Fibroblast of upper back skin (primary cell): Measurements from ENCODE around the gene DNAL1.
A peak's percentile ranks its signal among the peaks of the same experiment; 100 is the strongest.

Experiments
- DNase-seq: peaks from one replicate; pipeline ENCODE4 v3.0.0-alpha.2; 2013

Gene DNAL1

DNA sequence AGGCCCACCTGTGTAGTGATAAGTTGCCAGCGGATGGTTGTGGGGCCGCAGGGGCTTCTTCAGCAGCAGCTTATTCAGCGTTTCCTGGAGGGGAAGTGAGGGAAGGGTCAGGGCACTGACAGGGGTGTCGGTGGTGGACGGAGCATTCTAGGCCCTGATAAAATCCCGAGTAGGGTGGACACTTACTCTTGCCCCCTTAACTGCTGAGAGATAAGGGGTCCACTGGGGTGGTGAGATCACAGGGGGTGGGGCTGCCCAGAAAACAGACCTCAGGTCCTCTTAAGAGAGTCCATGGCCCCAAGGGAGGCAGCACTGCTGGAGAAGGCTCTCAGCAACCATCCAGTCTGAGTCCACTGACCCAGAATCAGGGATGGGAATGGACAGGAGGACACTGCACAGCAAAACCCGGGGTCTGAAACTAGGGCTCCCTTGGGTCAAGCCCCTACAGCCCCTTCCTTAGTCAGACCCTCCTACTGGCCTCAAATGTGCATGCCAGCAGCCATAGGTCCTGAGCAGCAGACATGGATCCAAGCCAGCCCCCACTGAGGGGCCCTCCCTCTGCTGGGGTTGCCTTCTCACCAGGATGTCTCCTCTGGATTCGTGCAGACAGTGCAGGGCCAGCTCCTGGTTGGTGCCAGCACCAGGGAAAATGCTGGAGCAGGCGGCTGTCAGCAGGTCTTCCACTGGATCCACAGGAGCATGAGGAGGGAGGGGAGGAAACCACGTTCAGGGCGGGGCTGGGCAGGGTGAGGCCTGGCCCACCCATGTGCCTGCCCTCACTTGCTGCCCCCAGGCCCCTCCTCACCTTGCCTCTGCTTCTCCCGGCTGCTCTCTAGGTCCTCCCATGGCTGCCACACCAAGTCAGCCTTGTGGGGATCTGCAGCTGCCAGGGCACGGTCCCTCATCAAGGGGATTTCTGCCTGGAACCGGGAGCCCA, 81.5 kb downstream of the DNAL1 start:
- no peak for DNase-seq

DNA sequence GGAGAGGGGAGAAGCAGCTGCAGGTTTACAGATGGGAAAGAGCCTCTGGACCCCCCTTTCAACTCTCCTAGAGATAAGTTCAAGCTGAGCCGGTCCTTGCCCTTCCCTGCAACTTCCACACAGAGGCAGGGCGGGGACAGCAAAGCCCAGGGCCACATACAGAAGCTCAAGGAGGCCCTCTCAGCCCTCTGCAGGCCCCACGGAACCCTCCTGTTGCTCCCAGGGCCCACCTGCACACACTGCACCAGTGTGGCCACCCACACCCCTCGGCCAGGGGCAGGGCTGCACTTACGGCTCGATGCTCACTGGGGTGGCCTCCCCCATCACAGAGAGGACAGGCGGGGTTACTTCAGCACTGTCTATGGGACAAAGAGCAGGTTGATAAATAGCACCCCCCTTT, 82.4 kb downstream of the DNAL1 start:
- DNase-seq: no peak

GRCh38 chr14:73728717-73729330, 84.0 kb downstream of the DNAL1 start:
- DNase-seq: peak; percentile 61

GRCh38 chr14:73729556-73730265, 84.9 kb downstream of the DNAL1 start:
- DNase-seq: no peak

- DNase-seq: no peak
Observed at GRCh38 chr14:73731111-73731510, 86.3 kb downstream of the DNAL1 start.

GRCh38 chr14:73732006-73732405, 87.2 kb downstream of the DNAL1 start:
- DNase-seq: no peak

DNA sequence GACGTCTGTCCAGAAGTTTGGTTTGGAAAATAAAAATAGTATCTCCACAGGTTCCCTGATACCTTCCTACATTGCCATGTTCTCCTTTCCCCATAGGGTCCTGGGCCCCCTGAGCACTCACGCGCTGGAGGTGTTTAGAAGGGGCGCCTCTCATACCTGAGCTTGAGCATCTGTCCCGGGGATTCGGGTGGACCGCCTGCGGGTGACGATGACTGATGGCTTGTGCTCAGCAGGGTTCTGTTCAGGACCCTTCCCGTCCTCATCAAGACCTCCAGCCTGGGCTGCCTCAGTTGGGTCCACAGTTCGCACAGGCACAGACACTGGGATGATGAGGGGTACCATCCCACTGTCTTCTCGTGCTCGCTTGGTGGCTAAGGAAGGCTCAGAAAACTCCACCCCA, 92.1 kb downstream of the DNAL1 start:
- DNase-seq: no peak

- DNase-seq: no peak
Observed at GRCh38 chr14:73738518-73739173, 93.9 kb downstream of the DNAL1 start.

DNA sequence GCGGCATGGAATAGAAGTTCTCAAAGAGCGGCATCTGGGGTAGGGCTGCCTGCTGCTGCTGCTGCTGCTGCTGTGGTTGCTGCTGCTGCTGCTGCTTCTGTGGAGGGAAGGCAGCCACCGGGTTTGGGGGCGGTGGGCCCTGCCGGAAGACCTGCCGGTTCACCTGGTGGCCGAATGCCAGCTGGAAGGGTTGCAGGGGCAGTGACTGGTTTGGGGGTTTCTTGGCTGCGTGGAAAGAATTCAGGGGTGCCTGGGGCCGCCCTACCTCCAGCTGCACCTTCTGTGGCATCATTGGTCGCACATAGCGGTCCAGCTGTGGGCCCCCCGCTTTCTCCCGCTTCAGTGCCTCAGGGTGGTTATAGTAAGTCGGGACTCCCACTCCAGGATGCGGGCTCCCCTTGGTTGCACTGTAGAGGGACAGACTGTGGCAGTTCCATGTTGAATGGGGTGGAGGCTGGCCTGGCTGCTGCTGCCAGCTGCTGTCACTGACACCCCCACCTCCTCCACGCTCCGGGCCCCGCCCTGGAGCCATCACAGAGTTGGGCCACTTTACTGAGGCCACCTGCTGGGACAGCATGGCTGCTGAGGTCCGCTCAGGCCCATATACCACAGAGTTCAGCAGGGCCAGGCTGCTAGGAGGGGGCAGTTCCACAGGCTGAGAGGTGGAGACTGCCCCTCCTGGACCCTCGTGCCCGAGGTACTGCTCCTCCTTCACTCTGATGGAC, 94.5 kb downstream of the DNAL1 start:
- DNase-seq: no peak

DNA sequence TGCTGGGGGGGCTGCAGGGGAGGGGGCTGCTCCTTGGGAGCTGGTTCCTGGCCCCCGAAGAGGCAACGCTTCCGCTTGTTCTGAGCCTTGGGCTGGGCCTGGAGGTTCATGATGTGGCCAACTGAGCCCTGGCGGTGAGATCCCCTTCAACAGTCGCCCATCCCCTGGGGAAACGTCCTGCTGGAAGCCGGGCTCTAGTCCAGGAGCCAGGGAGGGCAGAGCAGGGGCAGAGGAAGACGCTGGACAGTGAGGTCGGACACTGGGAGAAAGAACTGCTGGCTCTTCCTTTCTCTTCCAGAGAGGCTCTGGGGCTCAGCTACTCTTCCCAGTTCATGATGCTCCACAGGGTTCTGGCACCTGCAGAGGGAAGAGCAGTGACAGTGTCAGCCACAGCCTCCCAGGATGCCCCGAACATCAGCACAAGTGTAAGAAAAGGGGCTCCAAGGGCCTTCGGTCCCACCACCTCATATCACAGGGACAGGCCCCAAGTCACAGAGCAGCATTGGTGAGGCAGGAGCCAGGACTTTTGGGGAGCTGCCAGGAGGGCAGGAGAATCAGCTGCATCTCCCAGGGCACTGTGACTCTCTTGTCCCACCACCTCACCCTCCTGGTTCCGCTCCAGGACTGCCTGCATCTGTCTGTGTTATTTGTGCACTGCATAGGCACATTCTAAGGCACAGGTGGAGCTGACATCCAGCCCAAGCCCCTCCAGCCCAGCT, 95.3 kb downstream of the DNAL1 start:
- no peak for DNase-seq

DNA sequence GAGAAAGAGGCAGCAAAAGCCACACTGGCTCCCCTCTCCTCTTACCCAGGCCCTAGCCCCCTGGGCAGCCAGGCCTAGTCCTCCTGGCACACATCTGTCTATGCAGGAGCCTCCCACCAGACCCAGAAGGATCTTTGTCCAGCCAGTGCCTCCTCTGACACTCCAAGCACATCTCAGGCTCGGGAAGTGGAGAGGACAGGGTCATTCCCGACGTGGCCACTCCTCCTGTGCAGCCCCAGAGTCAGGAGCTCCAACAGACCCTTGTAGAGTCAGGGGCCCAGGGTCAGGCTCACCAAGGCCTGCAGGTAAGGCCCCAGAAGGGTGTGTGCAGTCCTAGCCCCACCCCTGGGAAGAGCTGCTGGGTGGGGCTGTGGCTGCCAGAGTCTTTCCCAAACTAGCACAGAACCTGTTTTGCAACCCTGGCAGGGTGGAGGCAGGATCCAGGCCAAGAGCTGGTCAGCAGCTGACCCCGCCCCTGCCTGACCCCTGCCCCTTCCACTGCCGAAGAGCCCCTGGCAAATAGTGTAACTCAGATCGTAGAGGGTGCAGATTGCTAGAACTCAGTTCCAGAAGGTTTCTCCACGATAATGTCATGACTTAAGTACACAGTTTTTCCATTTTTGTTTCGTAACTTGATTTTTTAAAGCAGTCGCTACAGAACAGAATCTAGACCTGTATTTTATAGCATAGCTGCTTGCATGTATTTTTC, 96.0 kb downstream of the DNAL1 start:
- DNase-seq: no peak

GRCh38 chr14:73741386-73741875, 96.6 kb downstream of the DNAL1 start:
- peak; percentile 61 for DNase-seq

DNA sequence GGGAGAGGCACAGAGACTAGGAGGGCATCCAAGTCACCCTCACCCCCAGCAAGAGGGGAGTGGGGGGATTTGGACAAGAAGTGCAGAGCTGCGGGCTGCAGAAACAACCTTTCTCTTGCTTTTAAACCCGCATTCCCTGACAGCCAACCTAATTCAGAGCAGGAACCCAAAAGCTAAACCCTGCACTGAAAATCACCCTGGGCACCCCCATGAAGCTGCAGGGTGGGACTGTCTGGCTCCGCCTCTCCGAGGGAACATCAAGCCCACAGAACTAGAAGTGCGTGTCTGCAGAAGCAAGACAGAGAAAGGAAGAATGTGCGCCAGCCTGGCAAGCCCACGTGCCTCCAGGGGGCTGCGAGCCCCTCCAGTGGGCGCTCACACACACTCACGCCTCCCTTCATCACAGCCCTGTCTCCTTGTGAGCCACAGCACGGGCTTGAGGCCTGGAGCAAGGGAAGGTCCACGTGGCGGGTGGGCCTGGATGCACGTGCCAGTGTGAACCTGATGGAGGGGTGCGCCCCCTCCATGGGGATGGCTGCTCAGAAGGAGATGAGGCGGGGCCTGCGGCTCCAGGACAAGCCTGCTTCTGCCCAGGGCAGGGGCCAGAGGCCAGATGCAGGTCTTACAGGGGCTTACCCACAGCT, 97.2 kb downstream of the DNAL1 start:
- DNase-seq: peak; percentile 34

DNA sequence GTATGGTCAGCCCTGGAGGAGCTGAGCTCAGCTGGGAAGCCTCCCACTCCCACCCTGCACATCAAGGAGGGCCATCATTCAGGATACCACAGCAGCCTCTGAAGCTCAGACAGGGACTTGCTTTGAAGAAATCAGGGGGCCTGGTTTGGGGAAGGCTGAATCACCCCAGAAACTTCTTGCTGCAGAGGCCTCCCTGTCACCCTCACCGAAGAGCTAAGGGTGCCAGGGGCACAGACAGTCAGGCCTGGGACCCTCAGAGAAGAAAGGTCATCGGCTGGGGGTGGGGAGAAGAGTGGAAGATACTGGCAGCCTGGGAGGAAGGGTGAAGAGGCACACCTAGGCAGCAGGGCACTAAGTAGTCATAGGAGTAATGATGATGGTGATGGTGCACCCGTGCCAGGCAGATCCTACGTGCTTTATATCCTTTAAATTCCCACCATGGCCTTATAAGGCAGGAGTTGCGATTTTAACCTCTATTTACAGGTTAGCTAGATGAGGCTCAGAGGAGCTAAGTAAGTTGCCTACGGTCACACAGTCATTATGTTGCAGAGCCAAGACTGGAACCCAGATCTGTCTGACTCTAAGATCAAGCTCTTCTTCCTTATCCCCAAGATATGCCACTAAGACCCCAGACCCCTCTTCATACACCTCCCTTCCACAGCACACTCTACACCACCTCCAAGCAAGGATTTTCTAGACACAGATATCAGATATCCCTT, 97.9 kb downstream of the DNAL1 start:
- DNase-seq: no peak

DNA sequence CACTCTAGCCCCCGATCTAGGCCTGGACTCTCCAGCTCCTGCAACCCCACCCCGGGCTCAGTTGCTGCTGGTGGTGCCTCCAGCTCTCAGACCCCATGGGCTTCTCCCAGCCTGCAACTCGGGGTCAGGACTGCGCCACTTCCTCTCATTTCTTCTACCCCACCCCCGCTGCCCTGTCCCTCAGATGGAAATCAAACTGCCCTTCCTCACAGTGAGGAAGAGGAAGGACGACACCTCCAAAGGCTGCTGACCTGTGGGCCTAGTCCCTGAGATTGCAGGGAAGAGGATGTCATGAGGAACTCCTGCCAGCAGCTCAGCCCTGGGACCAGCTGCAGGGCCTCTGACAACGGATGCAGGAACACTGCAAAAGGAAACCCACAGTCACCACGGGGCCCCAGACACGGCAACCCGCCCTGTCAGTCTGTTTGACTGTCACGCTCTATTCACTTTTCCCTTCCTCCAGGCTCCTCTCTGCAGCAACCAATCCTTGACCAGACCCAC, 98.7 kb downstream of the DNAL1 start:
- DNase-seq: no peak

GRCh38 chr14:73744175-73744867, 99.5 kb downstream of the DNAL1 start:
- no peak for DNase-seq

- no peak for DNase-seq
Observed at GRCh38 chr14:73744874-73745529, 100.2 kb downstream of the DNAL1 start.
